ENCODE results near the gene C10orf71. TPM values are rescaled to one million over a fixed set of nuclear protein-coding genes. Genes with fewer than 3 reads are reported as not detected.

The C10orf71 gene
- total and polyA plus RNA-seq, 12 donors = 0.08 to 0.10 TPM; not detected in 10

- Histone ChIP-seq H3K9me3 (replicated peaks in 1 of 3) (no peaks in the 10 kb centered on the region), H3K4me1 (replicated peaks in 1 of 2) (no peaks in the 10 kb centered on the region), H3K27me3 (no peaks in the 10 kb centered on the region), H3K4me3 (no peak overlapping the region), H3K27ac (no peak overlapping the region), H3K36me3 (replicated peaks in 1 of 2) (no peaks in the 10 kb centered on the region)
- DNase-seq = peak in 1 of 7 donors; percentile 27
- WGBS, 4 donors = 51 to 54% (median 53%) methylated on average over 4 to 5 of the region's 5 CpGs
- TF ChIP-seq CTCF (IDR thresholded peaks at IDR 0.05) = no peak
- no peak for TF ChIP-seq POLR2A (IDR thresholded peaks at IDR 0.05)
- intact Hi-C loops (cut with DNase I) = no loop called here
Observed at GRCh38 chr10:49367600-49367999, 68.6 kb downstream of the C10orf71 start.

- no peak overlapping the region for H3K27ac ChIP-seq
- 80 to 100% (median 91%) methylated on average over 2 to 4 of the region's 4 CpGs for WGBS, 4 donors
- DNase-seq = peak in 1 of 7 donors; percentile 41
Observed at GRCh38 chr10:49368256-49368655, 69.3 kb downstream of the C10orf71 start.

GRCh38 chr10:49369216-49370162 lies 70.5 kb downstream of the C10orf71 start:
- peak in 1 of 7 donors; percentile 33 for DNase-seq
- 70 to 76% (median 72%) methylated on average over 14 of the region's 14 CpGs for WGBS, 4 donors
- TF ChIP-seq POLR2A (IDR thresholded peaks at IDR 0.05) (no peak), CTCF (IDR thresholded peaks at IDR 0.05) (no peak)
- Histone ChIP-seq H3K4me3 (no peak overlapping the region), H3K36me3 (replicated peaks in 1 of 2) (no peaks in the 10 kb centered on the region), H3K4me1 (replicated peaks in 1 of 2) (no peaks in the 10 kb centered on the region), H3K9me3 (replicated peaks in 1 of 3) (no peaks in the 10 kb centered on the region), H3K27me3 (no peaks in the 10 kb centered on the region), H3K27ac (no peak overlapping the region)
- intact Hi-C loops (cut with DNase I) = no loop called here

More at GRCh38 chr10:49368256-49368655, 69.3 kb downstream of the C10orf71 start:
- Histone ChIP-seq H3K27me3 (no peaks in the 10 kb centered on the region), H3K4me3 (no peak overlapping the region), H3K4me1 (replicated peaks in 1 of 2) (no peaks in the 10 kb centered on the region), H3K9me3 (replicated peaks in 1 of 3) (no peaks in the 10 kb centered on the region), H3K36me3 (replicated peaks in 1 of 2) (no peaks in the 10 kb centered on the region)
- intact Hi-C loops (cut with DNase I) = no loop called here
- no peak for TF ChIP-seq POLR2A (IDR thresholded peaks at IDR 0.05)
- TF ChIP-seq CTCF (IDR thresholded peaks at IDR 0.05) = no peak

- 68 to 81% (median 77%) methylated on average over 8 of the region's 8 CpGs for WGBS, 4 donors
- Histone ChIP-seq H3K9me3 (replicated peaks in 1 of 3) (no peaks in the 10 kb centered on the region), H3K36me3 (replicated peaks in 1 of 2) (no peaks in the 10 kb centered on the region), H3K4me1 (replicated peaks in 1 of 2) (no peaks in the 10 kb centered on the region), H3K27ac (no peak overlapping the region), H3K4me3 (no peak overlapping the region), H3K27me3 (no peaks in the 10 kb centered on the region)
- DNase-seq = peak in 1 of 7 donors; percentile 14
- TF ChIP-seq POLR2A (IDR thresholded peaks at IDR 0.05) = no peak
- TF ChIP-seq CTCF (IDR thresholded peaks at IDR 0.05) = no peak
- intact Hi-C loops (cut with DNase I) = no loop called here
Observed at GRCh38 chr10:49370326-49371100, 71.5 kb downstream of the C10orf71 start.
